MV-4-11 (cell line): Measurements from ENCODE around the gene SOX1.

Source experiments
- DNase-seq: peaks from one replicate; lab custom pipeline; 2025; lab: John Stamatoyannopoulos, UW

SOX1 gene

DNA sequence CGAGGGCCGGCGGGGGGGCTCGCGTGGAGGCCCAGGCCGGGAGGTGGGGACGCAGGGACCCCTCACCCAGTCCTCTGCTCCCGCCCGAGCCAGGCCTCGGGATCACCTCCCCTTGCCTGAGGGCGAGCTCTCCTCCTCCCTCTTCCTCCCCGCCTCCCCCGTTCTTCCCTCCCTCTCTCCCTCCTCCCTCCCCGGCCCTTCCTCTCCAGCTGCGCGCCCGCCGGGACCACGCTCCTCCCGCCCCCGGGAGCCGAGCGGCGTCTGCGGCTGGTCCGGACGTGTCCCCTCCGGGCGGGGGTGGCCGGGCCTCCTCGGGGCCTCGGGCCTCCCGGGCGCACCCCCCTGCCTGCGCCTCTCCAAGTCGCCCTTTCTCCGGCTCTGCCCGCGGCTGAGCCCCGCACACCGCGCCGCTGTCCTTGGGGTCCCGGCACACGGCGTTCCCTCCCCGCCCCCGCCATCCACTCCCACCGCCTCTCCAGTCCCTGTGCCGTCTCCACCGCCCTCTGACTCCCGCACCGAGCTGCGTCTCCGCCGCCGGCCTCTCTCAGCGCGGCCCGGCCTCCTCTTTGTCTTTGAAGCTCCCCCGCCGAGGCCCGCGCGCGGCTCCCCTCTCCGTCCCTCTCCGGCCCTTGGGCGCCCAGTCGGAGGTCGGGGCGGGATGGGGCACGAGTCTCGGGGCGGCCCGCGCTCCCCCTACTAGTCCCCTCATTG, 5.7 kb downstream of the SOX1 start:
- DNase-seq, result no peak

GRCh38 chr13:112073245-112074138, 6.5 kb downstream of the SOX1 start:
- no peak for DNase-seq

- DNase-seq, result no peak
These were observed 7.4 kb downstream of the SOX1 start for GRCh38 chr13:112074139-112074865.

DNA sequence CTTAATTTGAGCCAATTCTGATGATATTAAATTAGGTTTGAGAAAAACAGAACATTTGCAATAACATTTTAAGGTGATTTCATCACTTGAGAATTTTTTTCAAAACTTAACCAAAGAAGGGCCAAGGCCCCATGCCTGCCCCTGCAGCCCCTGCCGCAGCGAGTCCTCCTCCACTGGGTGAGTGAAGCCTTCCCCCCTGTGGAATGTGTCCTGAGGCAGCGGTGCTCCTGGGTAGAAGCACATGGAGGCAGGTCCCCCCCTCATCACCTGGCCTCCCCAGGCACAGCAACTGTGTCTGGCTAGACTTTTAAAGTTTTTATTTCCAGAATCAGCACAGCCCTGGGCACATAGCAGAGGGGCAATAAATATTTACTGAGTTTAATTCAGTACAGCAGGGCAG, 10.8 kb downstream of the SOX1 start:
- no peak for DNase-seq

GRCh38 chr13:112078216-112078615, 11.3 kb downstream of the SOX1 start:
- no peak for DNase-seq

GRCh38 chr13:112078879-112079531, 12.1 kb downstream of the SOX1 start:
- no peak for DNase-seq

DNA sequence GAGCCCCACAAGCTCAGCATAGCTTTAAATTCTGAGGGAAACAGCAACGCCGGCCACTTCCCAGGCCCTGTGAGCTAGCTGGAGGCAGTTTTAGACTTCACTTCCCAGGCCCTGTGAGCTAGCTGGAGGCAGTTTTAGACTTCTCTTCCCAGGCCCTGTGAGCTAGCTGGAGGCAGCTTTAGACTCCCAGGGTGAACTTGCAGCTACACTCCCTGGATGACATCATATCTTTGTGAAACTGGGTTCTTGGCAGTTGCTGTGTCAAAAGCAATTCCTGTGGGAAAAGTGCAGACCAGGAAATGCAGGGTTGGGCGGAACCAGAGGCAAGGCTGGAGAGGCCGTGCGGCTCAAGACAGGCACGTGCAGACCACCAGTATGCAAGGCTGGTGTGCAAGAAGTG, 12.7 kb downstream of the SOX1 start:
- DNase-seq, result no peak

DNA sequence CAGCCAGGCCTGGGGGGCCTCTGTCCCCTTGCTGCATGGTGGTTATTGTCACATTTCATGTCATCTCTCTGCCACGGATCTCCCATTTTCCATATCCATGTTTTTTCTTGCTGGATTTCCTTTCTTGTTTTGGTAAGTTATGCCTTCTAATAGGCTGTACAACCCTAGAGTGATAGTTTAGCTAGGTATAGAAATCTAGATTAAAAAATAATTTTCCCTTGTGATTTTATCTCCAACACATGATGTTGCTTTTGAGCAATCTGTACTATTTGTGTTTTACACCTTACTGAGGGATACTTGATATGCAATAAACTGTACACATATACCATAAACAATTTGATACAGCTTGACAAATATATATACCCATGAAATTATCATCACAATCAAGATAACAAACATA, 17.0 kb downstream of the SOX1 start:
- no peak for DNase-seq

GRCh38 chr13:112092453-112092852, 25.5 kb downstream of the SOX1 start:
- no peak for DNase-seq

DNA sequence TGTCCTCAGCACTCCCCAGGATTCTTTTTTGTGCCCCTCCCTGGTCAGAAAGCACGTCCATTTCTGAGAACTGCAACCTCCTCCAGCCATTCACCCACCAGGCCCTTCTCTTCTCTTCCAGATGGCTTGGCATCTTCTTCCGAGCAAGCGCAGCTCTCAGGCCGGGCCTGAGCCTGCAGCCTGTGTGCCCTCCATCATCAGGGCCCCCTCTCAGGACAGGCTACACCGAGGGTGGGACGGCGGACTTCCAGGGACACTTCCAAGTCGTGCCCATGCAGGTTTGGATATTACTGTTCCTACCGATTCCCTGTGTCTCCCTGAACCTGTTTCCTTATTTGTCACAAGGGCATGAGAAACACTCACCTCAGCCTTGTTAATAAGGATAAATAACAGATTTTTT, 28.4 kb downstream of the SOX1 start:
- no peak for DNase-seq

GRCh38 chr13:112096959-112097358, 30.0 kb downstream of the SOX1 start:
- no peak for DNase-seq

GRCh38 chr13:112097770-112098169, 30.8 kb downstream of the SOX1 start:
- DNase-seq, result no peak

GRCh38 chr13:112098699-112099098, 31.8 kb downstream of the SOX1 start:
- DNase-seq, result no peak

DNA sequence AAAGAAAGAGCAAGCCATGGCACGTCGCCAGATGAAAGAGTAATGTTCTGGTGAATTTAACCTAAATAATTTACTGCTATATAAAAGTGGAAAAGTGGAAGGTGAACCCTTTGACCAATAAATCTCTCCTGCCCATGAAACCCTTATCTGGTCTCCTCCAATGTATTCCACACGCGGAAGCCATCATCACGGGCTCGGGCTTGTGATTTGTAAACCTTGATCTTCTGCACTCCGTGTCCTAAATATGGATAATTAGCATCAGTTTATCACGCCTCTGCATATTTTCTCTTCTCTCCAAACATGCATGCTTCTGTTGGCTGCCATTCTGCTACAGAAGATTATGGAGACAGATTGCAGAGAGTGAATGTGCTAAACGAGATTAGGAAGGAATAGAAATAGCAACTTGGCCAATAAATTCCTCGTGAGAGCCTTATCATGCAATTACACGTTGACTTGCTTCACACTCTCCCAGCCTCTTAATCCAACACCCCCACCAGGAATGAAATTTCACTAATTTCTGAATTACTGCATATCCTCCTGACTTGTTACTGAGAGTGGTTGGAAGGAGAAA, 34.5 kb downstream of the SOX1 start:
- no peak for DNase-seq

- no peak for DNase-seq
These were observed 35.3 kb downstream of the SOX1 start for GRCh38 chr13:112102243-112102642.

DNA sequence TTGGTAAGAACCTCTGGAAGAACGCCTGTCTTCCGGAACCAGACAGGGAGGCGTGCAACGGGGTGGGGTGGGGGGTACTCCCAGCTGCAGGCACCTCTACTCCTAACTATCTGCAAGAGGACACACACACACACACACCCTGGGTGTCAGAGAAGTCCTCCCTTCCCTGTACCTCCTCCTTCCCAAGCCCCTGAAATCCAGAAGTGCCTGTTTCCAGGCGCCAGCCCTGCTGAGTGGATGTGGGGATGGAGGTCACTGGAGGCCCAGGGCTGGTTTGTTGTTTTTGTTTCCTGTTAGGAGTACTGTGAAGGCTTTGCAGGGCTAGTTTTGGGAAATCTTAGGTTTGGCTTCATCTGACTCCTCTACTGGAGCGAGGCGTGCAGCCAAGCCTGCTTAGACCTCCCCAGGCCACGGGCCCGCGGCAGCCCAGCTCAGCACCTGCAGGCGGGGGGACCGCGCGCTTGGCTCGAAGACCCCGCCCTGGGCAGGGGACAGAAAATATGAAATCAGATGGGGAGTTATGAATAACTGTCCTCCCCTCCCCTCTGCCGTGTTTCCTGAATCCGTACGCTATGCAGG, 36.4 kb downstream of the SOX1 start:
- DNase-seq, result no peak

DNA sequence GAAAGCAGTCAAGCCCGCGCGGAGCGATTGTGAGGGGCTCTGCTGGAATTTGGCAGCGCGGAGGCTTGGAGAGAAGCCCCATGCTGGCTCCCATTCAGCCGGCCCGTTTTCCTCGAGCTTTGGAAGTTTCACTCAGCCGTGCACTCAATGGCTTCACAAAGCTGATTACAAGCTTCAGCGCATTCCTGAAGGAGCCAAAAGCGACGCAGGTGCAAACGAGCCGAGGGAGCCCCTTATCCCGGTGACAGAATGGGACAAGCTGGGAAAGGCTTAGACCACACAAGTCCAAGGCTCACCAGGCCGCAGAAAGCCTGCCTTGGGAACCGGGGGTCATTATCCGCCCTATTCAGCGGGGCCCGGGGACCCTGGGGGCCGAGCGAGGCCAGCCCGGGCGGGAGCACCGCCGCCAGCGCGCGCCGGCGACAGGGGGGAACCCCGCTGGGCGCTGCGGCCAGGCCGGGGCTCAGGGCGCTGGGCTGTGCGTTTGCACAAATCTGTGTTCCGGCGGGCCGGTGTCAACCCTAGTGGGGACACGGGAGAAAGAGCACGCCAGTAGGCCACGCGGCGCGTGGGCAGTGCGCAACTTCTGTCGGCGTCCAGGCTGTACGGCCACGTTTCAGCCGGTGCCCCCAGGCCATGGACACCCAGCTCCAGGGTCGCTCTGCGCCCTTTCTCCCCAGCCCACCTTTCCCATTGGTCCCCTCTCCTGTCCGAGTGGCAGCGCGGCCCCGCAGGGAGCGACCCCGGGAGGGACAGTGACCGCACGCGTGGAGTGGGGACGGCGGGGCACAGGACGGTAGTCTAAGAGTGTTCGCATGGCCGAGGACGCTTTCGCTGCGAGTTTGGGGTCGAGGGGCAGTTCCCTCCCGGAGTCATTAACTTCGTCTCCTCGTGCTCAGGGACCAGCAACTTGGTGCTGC, 37.3 kb downstream of the SOX1 start:
- no peak for DNase-seq

DNA sequence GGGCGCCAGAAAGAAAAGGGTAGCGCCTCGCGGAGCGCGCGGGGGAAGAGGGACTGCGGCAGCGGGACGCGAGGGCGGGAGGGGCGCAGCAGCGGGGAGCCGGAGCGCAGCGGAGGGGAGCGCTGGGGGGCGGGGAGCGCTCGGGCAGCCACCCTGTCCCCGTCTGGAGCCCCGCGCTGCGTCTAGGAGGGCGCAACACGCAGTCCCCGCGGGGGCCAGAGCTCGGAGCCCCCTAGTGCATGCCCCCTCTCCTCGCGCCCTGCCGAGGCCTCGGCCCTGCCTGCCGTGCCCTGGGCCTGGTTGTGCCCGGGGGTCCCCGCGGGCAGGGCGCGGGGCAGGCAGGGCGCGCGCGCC, 37.9 kb downstream of the SOX1 start:
- DNase-seq, result no peak

GRCh38 chr13:112105244-112105681, 38.3 kb downstream of the SOX1 start:
- DNase-seq, result no peak

DNA sequence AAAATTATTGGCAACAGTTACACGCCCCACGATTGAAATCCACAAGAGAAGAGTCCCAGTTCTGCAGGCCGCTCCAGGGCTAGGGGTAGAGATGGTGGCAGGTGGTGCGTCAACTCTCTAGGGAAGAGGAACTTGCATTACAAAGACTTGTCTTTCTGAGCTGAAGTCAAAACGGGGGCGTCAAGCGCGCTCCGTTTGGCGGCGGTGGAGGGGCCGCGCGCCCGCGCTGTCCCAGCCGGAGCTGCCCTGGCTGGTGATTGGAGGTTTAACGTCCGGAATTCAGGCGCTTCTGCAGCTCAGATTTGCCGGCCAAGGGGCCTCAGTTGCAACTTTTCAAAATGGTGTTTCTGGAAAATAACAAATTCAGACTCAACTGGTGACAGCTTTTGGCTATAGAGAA, 38.9 kb downstream of the SOX1 start:
- no peak for DNase-seq
